OCI-LY7 (cell line): ENCODE measurements around the gene STX12. TPM values are rescaled to one million over a fixed set of nuclear protein-coding genes. Genes with fewer than 3 reads are reported as not detected.
A peak's percentile ranks its signal among the peaks of the same experiment; 100 is the strongest.

Experiments
- BruUV-seq: library from RNA; stranded (reverse); fragments of 400-500 nt; replicated peaks from 2 replicates; lab custom pipeline; 2021; lab: Mats Ljungman, UMichigan
- CTCF ChIA-PET: fragments of 300-600 bp; sonication (Branson Sonifier 250); formaldehyde crosslinking; loops from one replicate; lab custom pipeline; 2022; ENCODE audit warnings: antibody characterized with exemption; ENCODE audit not compliant: unreplicated experiment; lab: Charles Lee
- POLR2A ChIA-PET: fragments of 300-600 bp; sonication (Branson Sonifier 250); formaldehyde crosslinking; loops from one replicate; lab custom pipeline; 2022; ENCODE audit warnings: antibody characterized with exemption; lab: Charles Lee
- DNase-seq: peaks from one replicate; pipeline ENCODE4 v3.0.0-alpha.2; 2015; ENCODE audit warnings: low spot score
- H2AFZ ChIP-seq: fragments of 200-600 bp; sonication (generic), shearing (Covaris generic); 2 replicates; pipeline ENCODE4 v1.6.1; 2014; ENCODE audit warnings: mild to moderate bottlenecking, antibody characterized with exemption, low read length, moderate library complexity
- H3K27ac ChIP-seq: fragments of 200-600 bp; sonication (generic); 2 replicates; pipeline ENCODE4 v1.5.1; 2014; ENCODE audit warnings: mixed run types, low read depth, mild to moderate bottlenecking, moderate library complexity, low read length, inconsistent platforms; ENCODE audit not compliant: poor library complexity, severe bottlenecking
- H3K36me3 ChIP-seq: fragments of 200-600 bp; sonication (generic); 2 replicates; pipeline ENCODE4 v1.6.1; 2014; ENCODE audit warnings: mild to moderate bottlenecking, antibody characterized with exemption, low read length, moderate library complexity, mixed read lengths; ENCODE audit not compliant: insufficient read depth
- H3K4me1 ChIP-seq: fragments of 200-600 bp; sonication (generic); 2 replicates; pipeline ENCODE4 v1.5.1; 2014; ENCODE audit warnings: mild to moderate bottlenecking, low read length; ENCODE audit not compliant: insufficient read depth, poor library complexity, severe bottlenecking
- H3K4me2 ChIP-seq: fragments of 200-600 bp; sonication (generic); 2 replicates; pipeline ENCODE4 v1.6.1; 2014; ENCODE audit warnings: mild to moderate bottlenecking, low read length
- H3K4me3 ChIP-seq: fragments of 200-600 bp; sonication (generic); 2 replicates; pipeline ENCODE4 v1.5.1; 2014; ENCODE audit warnings: mild to moderate bottlenecking, low read depth, low read length; ENCODE audit not compliant: poor library complexity, severe bottlenecking
- H3K79me2 ChIP-seq: fragments of 200-600 bp; sonication (generic); 2 replicates; pipeline ENCODE4 v1.6.1; 2016; ENCODE audit warnings: low read depth, mild to moderate bottlenecking, low read length, moderate library complexity, mixed read lengths; ENCODE audit not compliant: insufficient read depth
- H3K9me2 ChIP-seq: fragments of 200-600 bp; sonication (generic); 2 replicates; pipeline ENCODE4 v1.6.1; 2016; ENCODE audit warnings: mild to moderate bottlenecking, low read length, mixed read lengths; ENCODE audit not compliant: insufficient read depth
- H3K9me3 ChIP-seq: fragments of 200-600 bp; sonication (generic); 2 replicates; pipeline ENCODE4 v1.6.1; 2014; ENCODE audit warnings: mild to moderate bottlenecking, mixed run types, low read length, mixed read lengths
- H4K20me1 ChIP-seq: fragments of 200-600 bp; sonication (generic); 2 replicates; pipeline ENCODE4 v1.6.1; 2014; ENCODE audit warnings: mild to moderate bottlenecking, antibody characterized with exemption, low read length, moderate library complexity, mixed read lengths; ENCODE audit not compliant: insufficient read depth
- CTCF ChIP-seq: fragments of 200-600 bp; sonication (generic); conservative IDR thresholded peaks from 2 replicates; pipeline ENCODE4 v1.5.1; 2014; ENCODE audit warnings: mild to moderate bottlenecking, antibody characterized with exemption, low read length, moderate library complexity, mixed read lengths
- EZH2phosphoT487 ChIP-seq: fragments of 200-600 bp; sonication (generic); IDR thresholded peaks from 2 replicates; pipeline ENCODE4 v1.6.1; 2018; ENCODE audit warnings: low read depth, borderline replicate concordance, mild to moderate bottlenecking, mixed run types, antibody characterized with exemption, low read length, moderate library complexity, mixed read lengths
- intact Hi-C: fragments of 100-400 bp; cut with micrococcal nuclease; formaldehyde crosslinking; loops from one replicate; pipeline ENCODE4 v1.10.0; 2022; ENCODE audit not compliant: unreplicated experiment
- total RNA-seq, 2 experiments: library from RNA; depleted of rRNA in 1 of 2; stranded (reverse); fragments of >200 nt in 1 of 2; shearing (Covaris generic) in 1 of 2; gene quantifications; 2 replicates each; pipeline ENCODE4 v1.2.3, GENCODE V29; 2014 to 2022

STX12 gene
- total RNA-seq, 2 experiments from 2014 or later, result 17.2 to 30.1 TPM

- Histone ChIP-seq H3K4me1 (peaks cover 19% of the 10 kb centered on the region), H2AFZ (no peak overlapping the region), H3K9me2 (no peaks in the 10 kb centered on the region), H4K20me1 (no peaks in the 10 kb centered on the region), H3K27ac (no peak overlapping the region), H3K79me2 (peaks cover 8% of the 10 kb centered on the region; the same call in 1 of the 2 replicates), H3K4me3 (peak overlapping the region; percentile 85), H3K4me2 (peak overlapping the region; percentile 95), H3K36me3 (peaks cover 26% of the 10 kb centered on the region), H3K9me3 (no peaks in the 10 kb centered on the region)
- intact Hi-C loops, result loop anchor here (5.0 kb wide), 1 partner anchor 45 kb away; the partner anchor contains the start of gene STX12
- ChIA-PET POLR2A (interaction anchor here (0.7 kb wide), 1 partner anchor 342 kb away, joined by 3 read pairs; no protein-coding TSS in a partner anchor), CTCF (no interaction called here)
- no peak for TF ChIP-seq CTCF
- TF ChIP-seq EZH2phosphoT487, result no peak
- DNase-seq, result peak; percentile 7
- BruUV-seq, result no TSS peak
Measured at GRCh38 chr1:27727126-27727525, 45.9 kb upstream of the STX12 start.

- Histone ChIP-seq H3K4me2 (no peak overlapping the region), H3K27ac (no peak overlapping the region), H3K4me3 (no peak overlapping the region), H3K4me1 (no peaks in the 10 kb centered on the region), H3K36me3 (peaks cover 72% of the 10 kb centered on the region), H3K9me2 (no peaks in the 10 kb centered on the region), H3K9me3 (no peaks in the 10 kb centered on the region), H4K20me1 (no peaks in the 10 kb centered on the region), H3K79me2 (no peaks in the 10 kb centered on the region), H2AFZ (no peak overlapping the region)
- POLR2A ChIA-PET, result no interaction called here
- DNase-seq, result no peak
- intact Hi-C loops, result no loop called here
- TF ChIP-seq CTCF, result no peak
- TF ChIP-seq EZH2phosphoT487, result no peak
- CTCF ChIA-PET, result no interaction called here
- BruUV-seq, result no TSS peak
Measured at GRCh38 chr1:27736252-27736651, 36.8 kb upstream of the STX12 start.

GRCh38 chr1:27741121-27741520 lies 31.9 kb upstream of the STX12 start:
- no TSS peak for BruUV-seq
- H3K9me3 ChIP-seq, result no peaks in the 10 kb centered on the region
- intact Hi-C loops, result no loop called here
- no peak overlapping the region for H2AFZ ChIP-seq
- H3K4me3 ChIP-seq, result no peak overlapping the region
- ChIA-PET POLR2A (interaction anchor here (0.6 to 1.0 kb wide), 3 partner anchors 16 to 301 kb away, joined by 3 to 5 read pairs (median 5); no protein-coding TSS in a partner anchor), CTCF (no interaction called here)
- H3K36me3 ChIP-seq, result peaks cover 48% of the 10 kb centered on the region
- no peaks in the 10 kb centered on the region for H4K20me1 ChIP-seq
- TF ChIP-seq EZH2phosphoT487 (no peak), CTCF (no peak)
- DNase-seq, result no peak
- no peaks in the 10 kb centered on the region for H3K79me2 ChIP-seq
- H3K27ac ChIP-seq, result no peak overlapping the region
- H3K9me2 ChIP-seq, result no peaks in the 10 kb centered on the region
- H3K4me2 ChIP-seq, result no peak overlapping the region
- H3K4me1 ChIP-seq, result no peaks in the 10 kb centered on the region
